HG03039 (cell line): ENCODE data around the gene ACTN1.
"Not testable (repeated sequence)": the region's sequence is repeated elsewhere in the genome, so short reads cannot be mapped to it uniquely, and the experiment has no call there.

Source experiments
- ATAC-seq: cut with Tn5 transposase; IDR thresholded peaks from one replicate; pipeline ENCODE4 v1.9.1; 2021; ENCODE audit warnings: mild to moderate bottlenecking, moderate library complexity; ENCODE audit not compliant: unreplicated experiment

The ACTN1 gene

DNA sequence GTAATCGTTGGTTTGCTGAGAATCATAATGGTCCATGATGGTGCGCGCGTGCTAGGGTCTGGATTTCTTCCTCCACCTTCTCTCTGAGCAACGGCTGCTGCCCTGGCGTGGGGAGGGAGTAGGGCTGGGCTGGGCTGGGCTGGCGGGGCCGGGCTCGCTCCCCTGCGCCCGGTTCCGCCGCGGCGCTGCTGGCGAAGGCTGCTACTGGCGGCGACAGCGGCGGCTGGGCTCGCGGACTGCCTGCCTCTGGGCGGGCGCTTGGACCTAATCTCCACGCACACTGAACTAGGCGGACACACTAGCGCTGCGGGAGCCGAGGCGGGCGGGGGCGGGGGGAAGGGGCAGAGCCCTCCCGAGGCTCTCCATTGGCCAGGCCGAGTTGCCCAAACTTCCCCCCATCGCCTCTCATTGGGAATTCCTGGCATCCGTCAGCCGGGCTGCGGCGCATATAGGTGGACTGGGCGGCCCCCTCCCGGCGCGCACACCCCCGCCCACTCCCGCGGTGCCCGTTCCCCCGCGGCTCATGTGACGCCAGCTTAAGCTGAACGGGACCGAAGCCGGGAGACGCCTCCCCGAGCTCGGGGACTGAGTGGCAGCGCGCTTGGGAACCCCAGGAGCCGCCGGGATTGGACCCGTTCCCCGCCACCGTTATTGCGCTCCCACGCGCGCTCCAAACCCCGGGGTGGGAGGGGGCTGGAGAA, at the start of gene ACTN1:
ACTN1 (minus strand) TSS at position 282 of the 701 bp plus-strand sequence; CDS start at position 36, 246 bp downstream.
- no peak for ATAC-seq

DNA sequence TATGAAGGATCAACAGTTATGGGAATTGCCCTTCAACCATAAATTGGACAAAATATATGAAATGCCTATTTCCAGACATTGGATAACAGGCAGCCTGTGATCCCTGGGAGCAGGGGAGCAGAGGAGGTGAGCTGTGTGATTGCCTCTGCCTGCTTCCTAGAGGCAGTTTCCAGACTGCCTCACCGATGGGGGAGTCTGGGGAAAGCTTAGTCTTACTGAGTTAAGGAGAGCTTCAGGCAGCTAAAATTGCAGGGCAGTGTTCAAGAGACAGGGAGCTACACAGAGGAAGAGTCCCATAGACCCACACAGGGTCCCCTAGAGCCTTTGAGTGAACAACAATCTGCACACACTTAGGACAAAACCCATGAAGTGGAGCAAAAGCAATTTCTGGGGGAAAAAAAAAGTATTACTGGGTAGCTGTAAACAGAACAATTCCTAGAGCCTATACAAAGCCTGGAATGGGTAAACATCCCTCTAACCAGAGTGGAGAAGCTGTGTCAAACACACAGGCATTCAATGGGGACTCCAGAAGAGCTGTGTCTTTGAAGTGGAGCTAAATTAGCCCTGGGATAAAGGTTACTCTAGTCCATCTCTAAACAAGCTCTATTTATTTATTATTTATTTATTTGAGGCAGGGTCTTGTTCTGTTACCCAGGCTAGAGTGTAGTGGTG, 48.3 kb upstream of the ACTN1 start:
- ATAC-seq, result no peak

- no peak for ATAC-seq
These were observed 43.9 kb upstream of the ACTN1 start for GRCh38 chr14:69023035-69023434.

GRCh38 chr14:69022093-69022492, 43.0 kb upstream of the ACTN1 start:
- ATAC-seq, result not testable (repeated sequence)

GRCh38 chr14:69017706-69018105, 38.6 kb upstream of the ACTN1 start:
- ATAC-seq, result no peak

DNA sequence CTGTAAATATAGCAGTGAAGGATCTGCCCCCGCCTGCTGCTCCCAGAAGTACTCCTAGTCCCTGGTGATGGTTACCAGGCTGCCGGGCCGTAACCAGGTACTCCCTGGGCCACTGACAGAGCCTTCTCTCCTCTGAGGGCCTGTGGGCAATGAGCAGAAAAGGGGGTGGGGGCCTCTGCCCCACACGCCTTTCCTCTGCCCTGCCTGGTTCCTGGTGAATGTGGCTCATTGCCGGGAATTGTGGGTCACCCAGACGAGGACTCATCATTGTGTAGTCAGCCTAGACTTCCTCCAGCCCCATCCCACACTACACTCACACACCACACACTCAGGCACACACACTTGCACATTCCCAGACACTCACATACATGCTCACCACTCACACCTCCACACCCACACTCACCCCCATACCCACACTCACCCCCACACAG, 35.7 kb upstream of the ACTN1 start:
- ATAC-seq, result no peak

- no peak for ATAC-seq
These were observed 35.1 kb upstream of the ACTN1 start for GRCh38 chr14:69013943-69014782.

GRCh38 chr14:69012256-69012953, 33.3 kb upstream of the ACTN1 start:
- no peak for ATAC-seq

GRCh38 chr14:69010648-69011047, 31.5 kb upstream of the ACTN1 start:
- ATAC-seq, result no peak

- no peak for ATAC-seq
These were observed 29.4 kb upstream of the ACTN1 start for GRCh38 chr14:69008421-69008884.

GRCh38 chr14:69006346-69006745, 27.2 kb upstream of the ACTN1 start:
- no peak for ATAC-seq

- no peak for ATAC-seq
These were observed 26.5 kb upstream of the ACTN1 start for GRCh38 chr14:69005432-69006148.

- ATAC-seq, result no peak
These were observed 25.8 kb upstream of the ACTN1 start for GRCh38 chr14:69004731-69005431.

GRCh38 chr14:69003626-69004025, 24.5 kb upstream of the ACTN1 start:
- ATAC-seq, result no peak

DNA sequence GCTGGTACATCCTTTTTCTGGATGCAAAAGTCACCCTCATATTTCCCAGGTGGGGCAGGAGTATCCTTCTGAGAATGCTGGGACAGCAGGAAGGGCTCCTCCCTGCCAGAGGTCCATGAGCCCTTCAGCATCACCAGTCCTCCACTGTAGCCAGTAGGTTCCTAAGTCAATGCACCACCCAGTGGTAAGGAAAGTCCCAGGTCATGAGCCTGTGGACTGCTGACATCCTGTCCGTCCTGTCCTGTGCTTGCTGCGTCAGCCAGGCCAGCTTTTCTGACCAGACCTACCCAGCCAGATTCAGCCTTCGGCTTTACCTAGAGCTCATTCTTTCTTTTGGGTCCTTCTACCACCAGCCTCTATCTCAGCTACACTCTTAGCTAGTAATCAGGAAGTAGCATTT, 23.0 kb upstream of the ACTN1 start:
- ATAC-seq, result no peak

DNA sequence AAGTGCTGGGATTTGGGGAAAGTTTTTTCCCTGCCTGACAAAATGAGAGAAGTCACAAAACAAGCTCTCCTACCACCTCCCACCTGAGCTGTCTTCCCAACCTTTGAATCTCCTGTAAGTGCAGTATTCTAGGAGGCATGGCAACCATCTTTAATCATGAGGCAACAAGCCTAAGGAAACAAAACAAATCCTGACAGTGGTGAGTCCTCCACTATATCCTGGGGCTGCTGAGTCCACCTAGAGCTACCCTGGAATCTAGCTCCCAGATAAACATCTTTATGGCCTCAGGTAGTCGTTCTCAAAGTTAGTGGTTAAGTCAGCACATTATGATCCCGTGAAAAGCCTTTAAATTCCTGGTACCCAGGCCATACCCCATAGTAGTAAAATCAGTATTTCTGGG, 22.3 kb upstream of the ACTN1 start:
- ATAC-seq, result no peak

DNA sequence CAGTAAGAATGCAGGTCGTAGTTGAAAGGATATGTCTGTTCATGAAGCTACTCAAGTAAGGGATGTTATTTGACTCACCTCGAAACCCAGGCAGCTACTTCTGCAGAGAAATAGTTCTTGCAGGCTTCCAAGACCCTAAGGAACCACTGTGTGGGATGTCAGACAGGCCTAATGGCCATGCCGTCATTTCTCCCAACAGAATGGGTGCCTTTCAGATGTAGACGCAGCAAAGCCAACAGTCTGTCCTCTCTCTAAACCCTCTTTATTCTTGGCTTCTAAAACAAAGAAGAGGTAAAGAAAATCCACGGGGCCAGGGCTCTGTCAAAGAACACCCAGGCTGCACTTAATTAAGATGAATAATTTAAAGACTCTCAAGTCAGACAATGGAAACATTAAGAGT, 19.0 kb upstream of the ACTN1 start:
- ATAC-seq, result no peak

- ATAC-seq, result no peak
These were observed 16.6 kb upstream of the ACTN1 start for GRCh38 chr14:68995731-68996130.

GRCh38 chr14:68994056-68994455, 15.0 kb upstream of the ACTN1 start:
- no peak for ATAC-seq

- ATAC-seq, result no peak
These were observed 8.5 kb upstream of the ACTN1 start for GRCh38 chr14:68987653-68988036.
